HG02798 (cell line): ENCODE data around the gene GUCA2A.

Source experiments
- ATAC-seq: cut with Tn5 transposase; IDR thresholded peaks from one replicate; pipeline ENCODE4 v1.9.1; 2021; ENCODE audit warnings: mild to moderate bottlenecking; ENCODE audit not compliant: unreplicated experiment, poor library complexity

The GUCA2A gene

DNA sequence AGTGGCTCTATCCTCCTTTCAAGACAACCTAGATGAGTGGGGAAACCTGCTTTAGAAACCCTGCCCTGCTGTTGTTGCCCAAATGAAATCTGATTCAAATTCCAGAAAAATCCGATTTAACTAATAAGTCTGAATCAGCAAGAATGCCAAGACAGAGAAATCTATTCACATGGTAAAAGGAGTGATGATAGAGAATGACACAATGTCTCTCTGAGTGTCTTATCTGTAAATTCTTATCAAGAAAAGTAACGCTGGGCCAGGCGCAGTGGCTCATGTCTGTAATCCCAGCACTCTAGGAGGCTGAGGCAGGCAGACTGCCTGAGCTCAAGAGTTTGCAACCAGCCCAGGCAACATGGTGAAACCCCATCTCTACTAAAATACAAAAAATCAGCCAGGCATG, 13.7 kb upstream of the GUCA2A start:
- ATAC-seq = no peak

DNA sequence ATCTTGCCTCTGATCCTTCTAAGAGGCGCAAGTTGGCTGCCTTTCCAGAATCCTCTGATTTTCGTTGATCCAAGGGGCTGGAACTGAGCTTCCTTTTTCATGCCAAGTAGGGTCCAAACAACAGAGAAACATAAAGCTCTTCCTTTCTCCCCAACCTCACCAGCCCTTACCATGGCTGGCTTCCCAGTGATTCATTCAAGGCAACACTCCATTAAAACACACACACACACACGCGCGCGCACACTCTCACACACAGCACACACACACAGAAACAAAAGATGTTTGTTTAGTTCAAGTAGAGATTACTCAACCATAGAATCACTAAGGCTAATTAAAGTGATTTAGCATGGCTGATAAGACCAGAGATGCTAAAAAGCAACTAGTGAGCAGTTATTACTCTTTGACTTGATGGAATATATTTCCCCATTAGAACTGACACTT, 13.0 kb upstream of the GUCA2A start:
- ATAC-seq = no peak

DNA sequence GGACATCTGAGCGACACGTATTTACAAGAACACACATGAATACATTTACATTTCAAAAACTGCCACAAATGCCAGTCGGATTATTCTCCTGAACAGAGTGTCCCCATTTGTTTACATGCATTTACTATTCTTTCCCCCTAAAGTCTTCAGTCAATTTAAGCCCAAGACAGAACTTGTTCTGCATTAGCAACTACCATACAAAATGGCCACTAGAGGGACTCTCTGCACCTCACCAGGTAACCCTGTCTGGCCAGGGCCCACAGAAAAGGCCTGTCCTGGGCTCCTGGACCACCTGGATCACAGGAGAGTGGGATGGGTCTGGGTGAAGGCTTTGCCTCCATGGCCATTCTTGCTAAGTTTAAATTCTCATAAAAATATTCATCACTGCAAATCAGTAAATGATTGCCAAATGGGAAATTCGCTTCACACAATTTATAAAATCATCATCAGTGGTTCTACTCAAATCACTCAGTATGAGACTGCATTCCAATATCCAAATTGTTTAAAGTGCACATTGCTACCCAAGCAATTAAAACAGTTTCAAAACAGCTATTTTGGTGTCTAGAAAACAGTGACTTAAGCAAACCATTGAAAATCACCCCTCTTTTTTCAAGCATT, 12.5 kb upstream of the GUCA2A start:
- ATAC-seq = no peak

DNA sequence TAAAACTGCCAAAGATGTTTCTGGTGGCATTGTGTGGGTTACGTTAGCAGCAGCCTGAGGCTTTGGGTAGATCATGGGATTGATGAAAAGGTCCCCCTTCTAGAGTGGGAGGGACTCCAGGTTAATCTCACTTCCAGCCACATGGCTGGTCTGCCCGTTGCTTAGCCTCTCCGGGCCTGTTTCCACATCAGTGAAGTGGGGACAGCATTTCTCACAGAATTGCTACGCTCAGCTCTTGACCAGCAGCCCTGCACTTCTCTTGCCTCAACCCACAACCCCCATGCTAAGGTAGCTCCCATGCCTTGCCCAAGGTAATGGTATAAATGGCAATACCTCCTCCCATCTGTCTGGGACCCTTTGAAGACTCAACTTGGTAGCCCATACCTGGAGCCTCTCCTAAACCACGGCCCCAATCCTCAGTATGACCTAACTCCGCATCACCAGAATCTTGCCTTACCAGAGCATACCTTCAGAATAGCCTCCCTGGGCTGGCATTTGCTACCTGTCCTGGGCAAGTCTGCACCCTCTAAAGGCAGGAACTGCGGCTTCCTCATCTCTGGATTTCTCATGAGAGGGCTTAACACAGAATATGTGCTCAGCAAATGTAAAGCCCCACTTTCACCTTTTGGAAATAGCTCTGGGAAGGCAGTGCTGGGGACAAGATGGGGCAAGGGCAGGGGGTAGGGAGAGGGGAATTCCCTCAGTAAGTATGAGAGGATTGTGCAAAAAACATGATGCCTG, 10.9 kb upstream of the GUCA2A start:
- no peak for ATAC-seq

DNA sequence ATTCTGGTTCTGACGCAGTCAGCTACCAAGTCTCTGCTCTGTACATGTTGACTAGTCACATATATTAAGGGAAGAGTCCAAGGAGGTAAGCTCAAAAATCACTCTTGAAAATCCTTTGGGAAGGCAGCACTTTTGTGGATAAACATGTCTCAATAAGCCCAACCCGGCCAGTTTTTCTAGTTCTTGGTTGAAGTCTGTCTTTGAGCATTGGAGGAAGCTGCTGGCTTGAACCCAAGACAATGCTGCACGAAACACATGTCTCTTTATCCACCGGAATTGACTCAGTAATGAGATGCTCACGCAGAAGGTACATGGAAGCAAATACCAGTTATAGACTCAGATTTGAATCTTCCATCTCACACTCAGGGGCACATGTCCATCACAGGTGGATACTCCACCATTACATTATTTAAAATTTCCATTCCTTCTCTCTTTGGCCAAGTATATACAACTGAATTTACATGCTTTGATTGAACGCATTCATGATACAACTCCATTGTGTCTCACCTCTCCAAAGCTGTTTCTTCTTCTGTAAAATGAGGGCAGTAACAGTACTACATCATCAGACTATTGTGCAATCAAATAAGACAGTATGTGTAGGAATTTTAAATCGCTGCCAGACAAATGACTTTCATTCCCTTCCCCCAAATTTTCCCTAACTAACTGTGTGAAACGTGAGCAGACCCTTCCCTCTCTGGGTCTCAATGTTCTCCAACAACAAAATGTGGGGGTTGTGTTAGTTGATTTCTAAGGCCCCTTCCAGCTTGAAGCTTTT, 9.6 kb upstream of the GUCA2A start:
- ATAC-seq = no peak

DNA sequence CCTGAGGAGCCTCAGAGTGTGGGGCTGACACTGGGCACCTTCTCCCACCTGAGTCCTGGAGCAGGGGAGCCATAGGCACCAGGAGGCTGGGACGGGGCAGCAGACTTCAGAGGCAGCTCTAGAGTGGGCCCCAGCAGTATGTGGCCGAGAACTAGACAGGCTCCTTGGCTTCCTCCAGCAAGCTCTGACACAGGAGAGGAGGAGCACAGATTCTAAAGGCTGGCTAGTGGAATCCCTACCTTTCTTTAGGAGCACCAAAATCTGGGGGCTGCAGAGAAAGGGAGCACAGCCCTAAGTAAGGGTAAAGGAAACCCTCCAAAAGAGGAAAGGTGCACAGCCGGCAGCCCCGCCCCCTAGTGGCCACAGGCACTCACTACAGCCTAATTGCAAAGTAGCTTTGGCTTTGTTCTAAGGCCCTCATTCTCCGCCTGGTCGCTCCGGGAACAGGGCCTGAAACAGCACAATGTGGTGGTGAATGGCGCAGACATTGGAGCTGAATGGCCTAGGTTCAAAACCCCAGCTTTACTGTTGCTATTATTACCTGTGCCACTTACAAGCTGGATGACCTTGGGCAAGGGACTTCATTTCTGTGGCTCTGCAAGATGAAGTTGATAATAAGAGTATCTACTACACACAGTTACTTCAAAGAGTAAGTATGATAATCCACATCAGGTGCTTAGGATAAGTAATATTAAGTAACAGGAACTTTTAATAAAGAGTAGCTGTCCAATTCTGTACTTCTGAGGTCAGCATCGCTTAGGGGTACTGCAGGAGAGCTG, 8.8 kb upstream of the GUCA2A start:
- ATAC-seq = no peak

DNA sequence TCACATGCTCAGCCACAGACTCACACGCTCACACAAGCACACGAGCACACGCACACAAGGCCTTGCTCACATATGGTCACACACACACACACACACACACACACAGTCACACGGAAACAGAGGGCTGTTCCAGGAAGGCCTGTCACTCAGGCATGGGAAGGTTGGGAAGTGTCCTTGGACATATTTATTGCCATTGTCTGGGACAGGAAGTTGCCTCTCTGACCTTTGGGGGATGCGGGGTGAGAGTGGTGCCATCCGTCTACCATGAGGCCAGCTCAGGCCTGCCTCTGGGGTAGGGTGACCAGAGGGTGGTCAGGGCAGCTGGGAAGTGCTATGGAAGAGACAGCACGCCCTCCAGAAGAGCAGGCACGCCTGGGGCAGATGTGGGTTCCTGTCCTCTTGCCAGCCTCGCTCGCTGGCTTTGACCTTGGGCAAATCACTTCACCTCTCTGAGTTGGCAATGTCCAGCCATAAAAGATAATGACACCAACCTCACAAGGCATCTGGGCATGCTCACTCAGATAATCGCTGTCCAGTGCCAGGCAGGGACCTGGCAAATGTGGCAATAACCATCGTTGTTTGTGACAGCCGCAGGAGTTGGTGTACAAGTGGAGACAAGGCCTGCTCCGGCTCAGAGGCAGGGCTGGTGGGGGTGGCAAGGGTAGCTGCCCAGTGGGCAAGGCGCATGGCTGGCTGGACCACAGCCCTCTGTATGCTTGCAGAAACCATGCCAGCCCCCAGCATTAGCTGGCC, 8.0 kb upstream of the GUCA2A start:
- ATAC-seq = no peak

DNA sequence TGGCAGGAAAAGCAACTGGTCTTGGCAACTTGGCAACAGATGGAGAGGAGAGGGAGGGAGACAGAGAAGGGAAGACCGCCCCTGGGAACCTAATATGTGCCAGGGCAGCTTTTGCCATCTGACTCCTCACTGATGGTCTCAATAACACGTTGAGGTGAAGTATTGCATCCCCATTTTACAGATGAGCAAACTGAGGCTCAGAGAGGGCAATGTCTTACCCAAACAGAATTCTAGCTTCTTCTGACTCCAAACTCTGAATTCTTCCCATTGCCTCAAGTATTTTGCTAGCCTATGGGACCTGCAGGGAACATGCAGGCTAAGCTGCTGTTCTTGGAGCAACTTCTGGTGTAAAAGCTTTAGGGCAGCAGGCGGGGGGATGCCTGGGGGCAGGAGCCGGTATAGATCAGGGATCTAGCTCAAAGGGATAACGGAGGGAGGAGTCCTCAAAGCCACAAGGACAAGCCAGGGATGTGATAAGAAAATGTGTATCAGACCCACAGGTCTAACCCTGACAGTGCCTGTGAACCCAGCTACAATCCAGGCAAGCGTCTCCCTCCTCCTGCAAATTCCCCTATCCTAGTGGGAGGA, 7.2 kb upstream of the GUCA2A start:
- ATAC-seq = no peak

DNA sequence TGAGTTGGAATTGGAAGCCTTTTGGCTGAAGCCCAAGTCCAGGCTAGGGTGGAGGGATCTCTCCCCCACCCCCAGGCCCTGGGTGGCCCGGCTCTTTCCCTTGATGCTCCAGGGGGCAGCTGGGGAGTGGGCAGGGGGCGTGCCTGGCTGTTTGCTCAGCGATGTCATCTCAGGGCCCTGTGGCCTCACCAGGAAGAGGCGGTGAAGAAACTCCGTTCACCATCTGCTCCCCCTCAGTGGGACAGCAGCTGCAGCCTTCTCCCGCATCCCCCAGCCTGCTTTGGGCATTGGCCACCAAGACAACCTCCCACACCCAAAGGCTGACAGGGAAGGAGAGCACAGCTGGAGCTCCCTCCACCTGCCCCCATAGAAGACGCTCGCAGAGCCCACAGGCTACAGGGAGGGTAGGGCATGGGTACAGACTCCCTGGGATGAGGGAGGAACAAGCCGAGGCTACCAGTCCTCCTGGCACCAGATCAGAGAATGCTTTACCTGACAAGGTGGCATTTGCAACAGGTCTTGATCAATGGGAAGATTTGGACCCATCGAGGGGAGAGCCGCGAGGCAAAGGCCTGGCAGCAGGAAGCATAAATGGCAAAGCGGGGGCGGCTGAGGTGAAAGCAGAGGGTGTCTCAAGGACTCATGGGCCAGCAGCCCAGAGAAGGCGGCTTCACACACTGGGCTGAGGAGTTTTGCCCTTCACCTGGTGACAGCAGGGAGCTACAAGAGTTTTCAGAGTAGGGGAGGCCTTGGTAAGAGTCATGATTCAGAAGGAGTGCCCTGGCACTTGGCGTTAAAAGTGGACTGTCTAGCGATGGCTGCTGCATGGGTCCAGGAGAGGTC, 6.5 kb upstream of the GUCA2A start:
- no peak for ATAC-seq

DNA sequence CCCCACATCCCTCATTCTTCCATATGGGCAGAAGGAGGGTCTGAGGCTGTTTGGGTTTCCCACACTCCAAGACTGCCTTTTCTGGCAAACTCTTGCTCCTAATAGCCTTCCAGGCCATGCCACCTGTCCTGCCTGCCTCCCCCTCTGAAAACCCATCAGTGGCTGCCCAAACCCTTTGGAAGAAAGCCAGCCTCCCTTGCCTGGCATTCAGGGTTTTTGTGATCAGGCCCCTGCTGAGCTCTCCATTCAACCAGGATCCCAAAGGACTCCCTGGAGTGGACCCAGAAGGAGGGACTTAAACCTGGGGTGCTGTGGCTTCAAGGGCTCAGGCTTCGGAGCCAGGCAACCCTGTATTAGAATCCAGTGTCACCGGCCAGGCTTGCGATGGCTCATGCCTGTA, 4.2 kb upstream of the GUCA2A start:
- no peak for ATAC-seq

DNA sequence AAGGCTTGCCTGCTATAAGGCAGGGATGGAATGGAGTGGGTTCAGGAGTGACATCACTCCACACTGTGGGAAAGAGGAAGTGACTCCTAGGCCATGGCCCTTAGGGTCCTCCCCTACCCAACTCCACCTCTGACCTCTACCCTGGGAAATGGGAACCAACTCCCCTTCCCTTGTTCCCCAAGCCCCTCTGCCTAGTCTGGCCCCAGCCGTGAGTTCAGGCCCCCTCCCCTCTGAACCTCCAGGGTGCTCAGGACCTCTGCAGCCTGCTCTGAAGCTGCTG, 3.8 kb upstream of the GUCA2A start:
- ATAC-seq = no peak

DNA sequence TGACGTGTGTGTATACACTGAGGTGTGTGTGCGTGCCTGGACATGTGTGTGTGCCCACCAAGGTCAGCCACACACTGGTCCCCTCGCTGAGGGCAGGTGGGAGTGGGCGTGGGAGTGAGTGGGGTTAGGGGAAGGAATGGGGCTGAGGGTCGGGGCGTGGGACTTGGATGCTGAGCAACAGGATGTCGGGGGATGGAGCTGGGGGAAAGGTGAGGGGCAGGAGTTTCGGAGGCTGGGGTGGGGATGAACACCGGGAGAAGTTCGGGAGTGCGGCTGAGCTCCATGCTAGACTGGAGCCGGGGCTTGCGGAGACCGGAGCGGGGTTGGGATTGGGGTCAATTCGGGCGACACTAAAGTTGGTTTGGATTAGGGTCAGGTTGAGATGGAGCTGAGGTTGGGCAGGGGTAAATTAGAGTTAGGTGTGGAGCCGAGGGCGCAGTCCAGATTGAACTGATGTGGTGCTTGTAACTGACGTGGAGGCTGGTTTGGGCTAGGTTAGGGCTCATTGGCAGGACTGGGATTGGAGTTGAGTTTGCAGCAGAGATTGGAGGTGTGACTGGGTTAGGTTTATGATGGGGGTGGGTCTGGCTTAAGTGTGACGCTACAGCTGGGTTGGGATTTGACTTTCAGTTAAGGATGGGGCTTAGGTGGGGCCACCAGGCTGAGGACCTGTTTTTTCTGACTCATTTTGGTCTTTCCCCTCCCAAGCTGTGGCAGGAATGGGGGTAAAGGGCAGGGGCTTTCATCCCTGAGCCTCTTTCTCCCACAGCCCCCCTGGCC, 3.3 kb upstream of the GUCA2A start:
- ATAC-seq = no peak

DNA sequence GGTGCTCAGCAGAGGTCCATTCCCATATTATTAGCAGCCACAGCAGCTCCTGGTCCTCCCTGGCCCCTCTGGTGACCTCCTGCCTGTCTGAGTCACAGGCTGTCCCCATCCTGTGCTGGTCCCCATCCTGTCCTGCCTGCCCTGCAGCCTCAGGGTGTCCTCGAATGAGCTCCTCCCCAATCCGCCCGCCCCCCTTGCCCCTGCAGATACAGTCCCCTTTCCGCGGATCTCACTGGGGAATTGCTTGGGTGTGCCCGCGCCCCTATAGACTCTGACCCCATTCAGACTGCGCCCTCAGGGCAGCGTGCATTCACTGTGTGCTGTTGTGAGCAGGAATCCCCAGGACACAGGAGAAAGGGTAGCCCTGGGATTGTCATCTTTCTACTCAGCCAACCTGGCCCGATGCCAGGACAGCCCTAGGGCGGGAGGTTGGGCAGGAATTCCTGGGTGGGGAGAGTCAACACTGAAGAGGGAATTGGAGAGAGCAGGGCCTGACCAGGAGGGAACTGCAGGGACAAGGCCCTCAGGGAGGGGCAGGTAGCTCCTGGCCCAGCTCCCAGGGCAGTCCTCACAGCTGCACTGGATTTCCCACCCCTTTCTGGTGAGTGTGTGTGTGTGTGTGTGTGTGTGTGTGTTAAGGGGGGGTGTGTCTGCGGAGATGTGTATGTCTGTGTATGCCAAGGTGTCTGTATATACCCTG, 1.1 kb upstream of the GUCA2A start:
- no peak for ATAC-seq

DNA sequence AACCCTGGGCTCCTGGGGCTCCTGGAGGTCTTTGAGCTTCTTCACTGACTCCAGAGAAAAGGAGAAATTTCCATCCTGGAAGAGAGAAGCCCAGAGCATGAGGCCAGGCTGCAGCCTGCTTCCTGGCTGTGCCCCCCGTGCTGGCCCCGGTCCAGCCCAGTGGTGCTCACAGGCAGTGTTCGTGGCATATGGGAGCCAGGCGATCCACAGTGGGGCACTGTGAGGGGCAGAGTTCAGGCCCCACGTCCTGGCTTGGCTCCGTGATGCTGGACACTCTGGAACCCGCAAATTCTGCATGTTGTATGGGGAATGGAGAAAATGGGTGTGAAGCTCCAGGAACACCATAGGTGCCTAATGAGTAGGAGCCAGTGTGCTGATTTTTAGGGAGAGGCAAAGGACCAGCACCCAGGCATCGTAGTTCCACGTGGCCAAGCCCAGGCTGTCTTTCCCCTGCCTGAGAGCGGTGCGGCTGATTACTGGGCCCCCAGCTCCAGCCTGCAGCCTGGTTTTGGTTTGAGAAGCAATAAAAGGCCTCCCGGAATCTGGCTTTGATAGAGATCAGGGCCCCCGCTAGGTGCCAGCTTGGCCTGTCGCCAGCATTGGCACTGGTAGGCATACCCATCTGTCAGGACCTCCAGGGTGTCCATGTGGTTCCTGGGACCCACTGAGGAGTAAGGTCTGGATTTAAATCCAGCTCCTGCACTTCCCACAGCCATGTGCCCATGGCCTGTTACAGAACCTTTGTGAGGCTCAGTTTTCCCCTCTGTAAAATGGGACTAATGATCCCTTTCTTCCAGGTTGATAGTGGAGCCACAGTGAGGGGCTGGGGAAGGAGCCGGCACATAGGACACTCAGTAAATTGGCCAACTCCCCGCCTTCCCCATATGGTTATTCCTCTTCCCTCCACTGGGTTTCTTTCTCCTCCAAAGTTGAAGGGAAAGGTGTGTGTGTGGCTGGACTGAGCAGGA, 725 bp downstream of the GUCA2A start:
- no peak for ATAC-seq

DNA sequence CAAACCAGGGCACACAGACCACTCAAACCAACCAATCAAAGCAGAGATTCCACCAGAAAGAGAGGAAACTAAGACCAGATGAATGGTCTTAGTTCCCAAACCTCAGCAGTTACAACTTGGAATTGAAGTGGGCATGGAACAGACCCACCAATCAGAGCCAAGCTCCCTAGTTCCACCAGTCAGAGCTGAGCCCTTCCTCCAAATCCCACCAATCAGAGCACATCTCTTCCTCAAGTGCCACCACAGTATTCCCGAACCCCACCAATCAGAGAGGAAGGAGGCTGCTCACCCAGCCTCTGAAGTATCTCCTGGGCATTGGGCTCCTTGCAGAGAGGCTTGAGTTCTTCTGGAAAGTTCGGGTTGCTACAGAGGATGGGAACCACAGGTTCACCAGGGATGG, 1.4 kb downstream of the GUCA2A start:
- ATAC-seq = no peak

DNA sequence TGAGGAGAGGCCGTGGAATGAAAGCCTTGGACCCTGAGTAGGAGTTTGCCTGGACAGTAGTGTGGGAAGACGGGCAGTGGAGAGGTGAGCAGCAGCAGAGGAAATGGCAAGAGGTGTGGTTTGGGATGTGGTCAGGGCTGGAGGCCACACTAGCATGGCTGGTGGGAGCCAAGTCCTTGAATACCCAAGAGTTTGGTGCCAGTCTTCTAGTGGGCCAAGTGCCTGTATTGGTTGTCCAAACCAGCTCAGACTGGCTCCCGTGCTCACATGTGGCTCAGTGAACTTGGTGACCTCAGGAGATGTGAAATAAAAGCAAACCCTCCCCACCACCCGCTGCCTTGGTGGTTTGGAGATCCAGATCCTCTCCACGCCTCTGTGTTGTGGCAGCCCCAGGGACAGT, 2.4 kb downstream of the GUCA2A start:
- ATAC-seq = no peak

DNA sequence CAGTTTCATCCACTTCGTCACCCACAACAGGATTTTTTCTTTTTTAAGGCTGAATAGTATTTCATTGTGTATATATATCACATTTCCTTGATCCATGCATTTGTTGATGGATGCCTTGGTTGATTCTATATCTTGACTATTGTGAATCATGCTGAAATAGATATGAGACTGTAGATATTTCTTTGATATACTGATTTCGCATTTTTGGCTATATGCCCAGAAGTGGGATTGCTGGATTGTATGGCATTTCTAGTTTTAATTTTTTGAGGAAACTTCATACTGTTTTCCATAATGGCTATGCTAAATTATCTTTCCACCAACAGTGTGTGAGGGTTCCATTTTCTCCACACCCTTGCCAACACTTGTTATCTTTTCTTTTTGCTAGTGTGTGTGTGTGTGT, 6.4 kb downstream of the GUCA2A start:
- no peak for ATAC-seq
